ENCODE results near the gene TAMALIN.

DNA sequence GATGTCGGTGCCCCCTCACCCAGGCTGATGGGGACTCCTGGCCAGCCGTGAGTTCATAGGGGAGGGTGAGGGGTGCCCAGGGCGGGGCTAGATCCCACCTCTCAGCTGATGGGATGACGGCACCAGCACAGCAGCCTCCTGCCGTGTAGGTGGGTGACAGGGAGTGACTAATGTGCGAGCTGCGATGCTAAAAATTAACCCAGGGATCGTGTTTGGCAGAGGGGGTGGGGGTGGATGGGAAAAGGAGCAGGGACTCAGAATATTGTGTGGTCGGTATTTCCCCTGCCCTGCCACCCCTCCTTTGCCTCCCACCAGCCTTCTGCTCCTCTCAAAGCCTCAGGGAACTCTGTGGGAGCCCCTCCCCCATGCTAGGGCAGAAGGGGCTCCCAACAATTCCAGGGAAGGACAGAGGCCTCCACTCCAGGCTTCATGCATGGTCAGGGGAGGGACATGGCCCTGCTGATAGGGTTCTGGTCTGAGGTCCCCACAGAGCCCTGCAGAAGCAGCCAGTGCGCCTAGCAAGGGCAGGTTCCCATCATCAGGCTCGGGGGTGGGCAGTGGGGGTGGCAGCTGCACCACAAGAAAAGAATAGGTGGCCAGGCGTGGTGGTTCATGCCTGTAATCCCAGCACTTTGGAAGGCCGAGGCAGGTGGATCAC, 12.5 kb downstream of the TAMALIN start:
- TF ChIP-seq, protein P1, sequence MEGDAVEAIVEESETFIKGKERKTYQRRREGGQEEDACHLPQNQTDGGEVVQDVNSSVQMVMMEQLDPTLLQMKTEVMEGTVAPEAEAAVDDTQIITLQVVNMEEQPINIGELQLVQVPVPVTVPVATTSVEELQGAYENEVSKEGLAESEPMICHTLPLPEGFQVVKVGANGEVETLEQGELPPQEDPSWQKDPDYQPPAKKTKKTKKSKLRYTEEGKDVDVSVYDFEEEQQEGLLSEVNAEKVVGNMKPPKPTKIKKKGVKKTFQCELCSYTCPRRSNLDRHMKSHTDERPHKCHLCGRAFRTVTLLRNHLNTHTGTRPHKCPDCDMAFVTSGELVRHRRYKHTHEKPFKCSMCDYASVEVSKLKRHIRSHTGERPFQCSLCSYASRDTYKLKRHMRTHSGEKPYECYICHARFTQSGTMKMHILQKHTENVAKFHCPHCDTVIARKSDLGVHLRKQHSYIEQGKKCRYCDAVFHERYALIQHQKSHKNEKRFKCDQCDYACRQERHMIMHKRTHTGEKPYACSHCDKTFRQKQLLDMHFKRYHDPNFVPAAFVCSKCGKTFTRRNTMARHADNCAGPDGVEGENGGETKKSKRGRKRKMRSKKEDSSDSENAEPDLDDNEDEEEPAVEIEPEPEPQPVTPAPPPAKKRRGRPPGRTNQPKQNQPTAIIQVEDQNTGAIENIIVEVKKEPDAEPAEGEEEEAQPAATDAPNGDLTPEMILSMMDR (IDR thresholded peaks at IDR 0.05), result no peak
- no peak for TF ChIP-seq POLR2A (IDR thresholded peaks at IDR 0.05)

Data from thyroid gland (tissue), 4 donors.